BE2C (cell line): Measurements from ENCODE around the gene PGRMC2.

Experiments used
- DNase-seq: peaks from one replicate; pipeline ENCODE4 v3.0.0-alpha.2; 2020
- H3K27me3 ChIP-seq: fragments of 250-450 bp; sonication (Bioruptor Pico); 2 replicates; pipeline ENCODE4 v1.5.1; 2020; ENCODE audit warnings: mild to moderate bottlenecking
- H3K36me3 ChIP-seq: fragments of 250-450 bp; sonication (Bioruptor Pico); 2 replicates; pipeline ENCODE4 v1.5.1; 2020; ENCODE audit warnings: mild to moderate bottlenecking
- H3K4me1 ChIP-seq: fragments of 250-450 bp; sonication (Bioruptor Pico); 2 replicates; pipeline ENCODE4 v1.5.1; 2020
- H3K4me3 ChIP-seq: 2 replicates; pipeline ENCODE4 v1.5.1; 2011; ENCODE audit warnings: low read depth, low read length
- H3K9me3 ChIP-seq: fragments of 250-450 bp; sonication (Bioruptor Pico); 2 replicates; pipeline ENCODE4 v1.5.1; 2020
- TF ChIP-seq, protein P1 (sequence below): IDR thresholded peaks from 2 replicates; pipeline ENCODE4 v1.5.1; 2012; ENCODE audit warnings: mild to moderate bottlenecking, low read depth, low read length

The PGRMC2 gene

DNA sequence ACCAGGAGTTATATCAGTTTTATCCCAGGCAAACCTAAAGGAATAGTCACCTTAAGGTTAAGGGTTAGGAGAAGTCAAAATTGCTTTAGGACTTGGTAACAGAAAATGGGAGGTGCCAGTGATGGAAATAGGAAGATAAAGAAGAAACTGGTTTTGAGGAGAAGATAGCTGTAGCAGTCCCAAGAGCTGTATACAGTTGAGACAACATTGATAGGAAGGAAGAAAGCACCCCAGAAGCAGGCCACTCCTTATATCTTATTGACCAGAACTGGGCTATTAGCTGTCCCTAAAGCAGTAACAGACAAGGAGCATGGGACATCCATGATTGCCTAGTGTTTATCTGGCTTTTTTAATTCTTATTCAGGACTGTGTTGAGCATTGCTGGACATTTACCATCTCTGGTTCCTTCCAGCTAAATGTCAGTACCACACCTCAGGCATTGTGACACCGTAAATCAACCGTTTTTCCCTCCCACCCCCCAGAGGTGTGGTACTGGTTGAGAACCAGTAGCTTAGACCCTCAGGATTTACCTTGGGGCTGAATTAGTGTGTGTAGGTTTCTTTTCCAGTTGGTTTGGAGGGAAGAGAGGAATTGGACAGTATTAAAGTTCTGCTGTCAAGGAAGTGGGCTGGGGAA lies 2.0 kb upstream of the PGRMC2 start:
- DNase-seq, result no peak
- H3K27me3 ChIP-seq, result no peaks in the 10 kb centered on the region
- H3K9me3 ChIP-seq, result no peaks in the 10 kb centered on the region
- no peaks in the 10 kb centered on the region for H3K4me1 ChIP-seq
- TF ChIP-seq, protein P1, sequence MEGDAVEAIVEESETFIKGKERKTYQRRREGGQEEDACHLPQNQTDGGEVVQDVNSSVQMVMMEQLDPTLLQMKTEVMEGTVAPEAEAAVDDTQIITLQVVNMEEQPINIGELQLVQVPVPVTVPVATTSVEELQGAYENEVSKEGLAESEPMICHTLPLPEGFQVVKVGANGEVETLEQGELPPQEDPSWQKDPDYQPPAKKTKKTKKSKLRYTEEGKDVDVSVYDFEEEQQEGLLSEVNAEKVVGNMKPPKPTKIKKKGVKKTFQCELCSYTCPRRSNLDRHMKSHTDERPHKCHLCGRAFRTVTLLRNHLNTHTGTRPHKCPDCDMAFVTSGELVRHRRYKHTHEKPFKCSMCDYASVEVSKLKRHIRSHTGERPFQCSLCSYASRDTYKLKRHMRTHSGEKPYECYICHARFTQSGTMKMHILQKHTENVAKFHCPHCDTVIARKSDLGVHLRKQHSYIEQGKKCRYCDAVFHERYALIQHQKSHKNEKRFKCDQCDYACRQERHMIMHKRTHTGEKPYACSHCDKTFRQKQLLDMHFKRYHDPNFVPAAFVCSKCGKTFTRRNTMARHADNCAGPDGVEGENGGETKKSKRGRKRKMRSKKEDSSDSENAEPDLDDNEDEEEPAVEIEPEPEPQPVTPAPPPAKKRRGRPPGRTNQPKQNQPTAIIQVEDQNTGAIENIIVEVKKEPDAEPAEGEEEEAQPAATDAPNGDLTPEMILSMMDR, result no peak
- no peaks in the 10 kb centered on the region for H3K36me3 ChIP-seq
- no peak overlapping the region for H3K4me3 ChIP-seq

DNA sequence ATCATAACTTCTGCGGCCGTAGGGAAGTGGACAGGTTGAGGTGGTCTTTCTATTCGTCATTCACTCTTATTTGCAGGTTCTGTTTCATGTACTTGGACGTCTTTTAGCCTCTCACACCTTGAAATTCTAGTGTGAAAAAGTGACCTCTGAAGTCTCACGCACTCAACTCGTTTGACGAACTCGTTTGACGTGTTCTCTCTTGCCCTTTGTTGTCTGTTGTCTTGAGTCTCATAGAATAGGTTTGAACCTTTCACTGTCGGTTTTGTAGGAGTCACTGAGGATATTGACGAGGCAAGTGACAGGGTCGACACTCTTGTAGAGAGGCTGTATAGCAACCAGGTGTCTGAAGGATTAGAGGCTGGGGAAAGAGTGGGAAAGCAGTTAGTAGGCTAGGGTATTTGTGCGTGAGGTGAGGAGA lies 1.1 kb upstream of the PGRMC2 start:
- Histone ChIP-seq H3K27me3 (no peaks in the 10 kb centered on the region), H3K9me3 (no peaks in the 10 kb centered on the region), H3K4me1 (no peaks in the 10 kb centered on the region), H3K4me3 (peak overlapping the region; percentile 70), H3K36me3 (peaks cover 3% of the 10 kb centered on the region; the same call in 1 of the 2 replicates)
- TF ChIP-seq, protein P1, result no peak
- DNase-seq, result no peak

GRCh38 chr4:128287871-128288688 lies 467 bp upstream of the PGRMC2 start:
- peaks cover 3% of the 10 kb centered on the region; the same call in 1 of the 2 replicates for H3K36me3 ChIP-seq
- TF ChIP-seq, protein P1, result peak; percentile 13; the same call in 1 of the 2 replicates
- H3K27me3 ChIP-seq, result no peaks in the 10 kb centered on the region
- peak overlapping the region; percentile 70 for H3K4me3 ChIP-seq
- peak; percentile 100 for DNase-seq
- no peaks in the 10 kb centered on the region for H3K4me1 ChIP-seq
- no peaks in the 10 kb centered on the region for H3K9me3 ChIP-seq

DNA sequence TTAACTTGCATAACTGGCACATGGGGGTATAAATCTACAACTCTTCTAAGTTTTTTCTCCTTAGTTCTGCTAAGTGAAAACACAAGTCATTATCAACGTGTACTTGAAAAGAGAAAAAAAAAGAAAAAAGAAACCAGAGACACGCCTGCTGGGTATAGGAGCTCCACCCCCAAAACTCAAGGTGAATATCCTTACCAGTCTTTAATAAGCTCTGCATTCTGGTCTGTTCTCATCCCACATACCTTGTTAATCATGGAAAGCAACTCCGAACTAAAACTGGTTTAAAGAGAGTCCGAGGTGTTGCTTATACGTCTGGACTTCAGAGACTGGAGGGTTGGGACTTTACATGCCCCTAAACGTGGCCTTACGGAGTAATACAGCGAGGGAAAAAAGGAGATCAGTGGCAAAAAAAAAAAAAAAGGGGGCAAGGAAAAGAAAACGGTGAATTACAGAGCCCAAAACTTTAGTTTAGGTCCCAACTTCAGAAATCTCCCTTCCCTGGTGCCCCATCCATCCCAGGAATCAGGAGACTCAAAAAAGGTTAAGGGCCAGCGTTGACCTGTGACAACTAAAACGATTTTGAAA lies 1.0 kb downstream of the PGRMC2 start:
- H3K36me3 ChIP-seq, result peaks cover 3% of the 10 kb centered on the region; the same call in 1 of the 2 replicates
- no peak for DNase-seq
- H3K9me3 ChIP-seq, result no peaks in the 10 kb centered on the region
- H3K4me3 ChIP-seq, result peak overlapping the region; percentile 81
- TF ChIP-seq, protein P1, result no peak
- no peaks in the 10 kb centered on the region for H3K4me1 ChIP-seq
- H3K27me3 ChIP-seq, result no peaks in the 10 kb centered on the region

GRCh38 chr4:128285085-128285997 lies 2.3 kb downstream of the PGRMC2 start:
- H3K9me3 ChIP-seq, result no peaks in the 10 kb centered on the region
- TF ChIP-seq, protein P1, result no peak
- H3K27me3 ChIP-seq, result no peaks in the 10 kb centered on the region
- no peaks in the 10 kb centered on the region for H3K4me1 ChIP-seq
- peaks cover 3% of the 10 kb centered on the region; the same call in 1 of the 2 replicates for H3K36me3 ChIP-seq
- H3K4me3 ChIP-seq, result peak overlapping the region; percentile 81
- DNase-seq, result no peak
